Stomach (tissue), 9 donors: Measurements from ENCODE around the gene CAPN3. TPM values are rescaled to one million over a fixed set of nuclear protein-coding genes. Genes with fewer than 3 reads are reported as not detected.
A peak's percentile ranks its signal among the peaks of the same experiment; 100 is the strongest.

Experiments used
- DNase-seq, 2 donors: peaks; one replicate each; pipeline versions ENCODE4 v3.0.0 to v3.0.0-alpha.2; 2013 to 2019
- H3K27ac ChIP-seq, 5 donors: fragments of 200-600 bp in 4 of 5; sonication (generic) in 4 of 5; one replicate each; pipeline ENCODE4 v1.5.1; 2013 to 2019; ENCODE audit warnings: mild to moderate bottlenecking in 1 of 5, moderate library complexity in 1 of 5
- H3K27me3 ChIP-seq, 3 donors: fragments of 200-600 bp; sonication (generic); one replicate each; pipeline ENCODE4 v1.5.1; 2017 to 2019; ENCODE audit warnings: mixed run types in 1 of 3
- H3K36me3 ChIP-seq, 4 donors: fragments of 200-600 bp; sonication (generic); 1 replicate in 3 of 4; 2 replicates in 1 of 4; pipeline ENCODE4 v1.5.1; 2016 to 2019
- H3K4me1 ChIP-seq, 4 donors: fragments of 200-600 bp; sonication (generic); one replicate each; pipeline ENCODE4 v1.5.1; 2016 to 2019
- H3K4me3 ChIP-seq, 4 donors: fragments of 200-600 bp; sonication (generic) in 3 of 4; one replicate each; pipeline ENCODE4 v1.5.1; 2016 to 2019; ENCODE audit warnings: mild to moderate bottlenecking in 1 of 4
- H3K9me3 ChIP-seq, 4 donors: fragments of 200-600 bp; sonication (generic); one replicate each; pipeline ENCODE4 v1.5.1; 2016 to 2019
- CTCF ChIP-seq, 7 experiments: fragments of 450-650 bp in 4 of 7; fragments of 200-600 bp in 3 of 7; sonication (generic) in 3 of 7; IDR thresholded peaks; one replicate each; pipeline ENCODE4 v1.5.1; 2016 to 2019; ENCODE audit warnings: antibody characterized with exemption in 7 of 7, control low read depth in 2 of 7, mild to moderate bottlenecking in 1 of 7
- EP300 ChIP-seq: sonication (generic); formaldehyde crosslinking; IDR thresholded peaks from one replicate; pipeline ENCODE4 v1.6.1; 2017; ENCODE audit warnings: antibody characterized with exemption
- POLR2A ChIP-seq, 4 donors: fragments of 450-650 bp; IDR thresholded peaks; one replicate each; pipeline ENCODE4 v1.6.1; 2016; ENCODE audit warnings: antibody characterized with exemption in 4 of 4, control low read depth in 2 of 4, mild to moderate bottlenecking in 1 of 4, moderate library complexity in 1 of 4
- POLR2AphosphoS5 ChIP-seq, 3 donors: sonication (generic); formaldehyde crosslinking; IDR thresholded peaks; one replicate each; pipeline ENCODE4 v1.6.1; 2016; ENCODE audit warnings: antibody characterized with exemption in 3 of 3
- WGBS, 5 donors: extraction: QIAGEN DNeasy Blood & Tissue Kit in 3 of 5; methylation state at CpG; one replicate each; pipeline versions ENCODE4 v1.1.5 to v1.1.7; 2013 to 2018; 5-methylcytosine and 5-hydroxymethylcytosine counted together
- intact Hi-C: fragments of 100-400 bp; cut with DNase I; formaldehyde crosslinking; loops from one replicate; pipeline ENCODE4 v1.15.1; 2023; ENCODE audit warnings: low total_unique reads
- polyA plus RNA-seq, 3 donors: library from polyadenylated mRNA; stranded (reverse); fragments of 200-250 nt; gene quantifications; one replicate each; pipeline ENCODE4 v1.2.3, GENCODE V29; 2013
- total RNA-seq, 5 donors: library from RNA; depleted of rRNA; stranded (reverse); fragments of >200 nt; gene quantifications; one replicate each; pipeline versions ENCODE4 v1.1.0 to v1.2.3, GENCODE V29; 2014 to 2016
- donor health status: healthy with polysubstance abuse.
- donor health status: Bipolar disorder and iron deficiency.
- donor health status: healthy.

The CAPN3 gene
- total and polyA plus RNA-seq, 8 donors = 0.29 to 244 (median 10.9) TPM

GRCh38 chr15:42367041-42367440 is 7.7 kb downstream of the CAPN3 start:
- WGBS, 5 donors = 66 to 85% (median 76%) methylated on average over 5 of the region's 5 CpGs
- H3K27me3 ChIP-seq = no peaks in the 10 kb centered on the region

GRCh38 chr15:42368096-42368495 is 8.8 kb downstream of the CAPN3 start:
- Histone ChIP-seq H3K36me3 (no peaks in the 10 kb centered on the region), H3K4me1 (no peaks in the 10 kb centered on the region), H3K27me3 (no peaks in the 10 kb centered on the region), H3K4me3 (no peak overlapping the region), H3K9me3 (no peaks in the 10 kb centered on the region), H3K27ac (no peak overlapping the region)
- TF ChIP-seq POLR2AphosphoS5 (IDR thresholded peaks at IDR 0.05) (no peak), EP300 (no peak), CTCF (IDR thresholded peaks at IDR 0.05) (no peak), POLR2A (IDR thresholded peaks at IDR 0.05) (no peak)
- intact Hi-C loops = no loop called here
- 75 to 88% (median 84%) methylated on average over 3 of the region's 3 CpGs for WGBS, 5 donors
- DNase-seq = no peak

More at GRCh38 chr15:42367041-42367440, 7.7 kb downstream of the CAPN3 start:
- DNase-seq = peak in 1 of 2 donors; percentile 11
- no peak overlapping the region for H3K27ac ChIP-seq
- H3K9me3 ChIP-seq = no peaks in the 10 kb centered on the region
- no peaks in the 10 kb centered on the region for H3K36me3 ChIP-seq
- H3K4me3 ChIP-seq = no peak overlapping the region
- intact Hi-C loops = no loop called here
- no peaks in the 10 kb centered on the region for H3K4me1 ChIP-seq
- TF ChIP-seq EP300 (no peak), POLR2AphosphoS5 (IDR thresholded peaks at IDR 0.05) (no peak), CTCF (IDR thresholded peaks at IDR 0.05) (no peak), POLR2A (IDR thresholded peaks at IDR 0.05) (no peak)

- no peak overlapping the region for H3K4me3 ChIP-seq
- no peaks in the 10 kb centered on the region for H3K36me3 ChIP-seq
- H3K4me1 ChIP-seq = no peaks in the 10 kb centered on the region
- TF ChIP-seq EP300 = no peak
- no peak for TF ChIP-seq CTCF (IDR thresholded peaks at IDR 0.05)
- TF ChIP-seq POLR2A (IDR thresholded peaks at IDR 0.05) = no peak
- no peak for TF ChIP-seq POLR2AphosphoS5 (IDR thresholded peaks at IDR 0.05)
- intact Hi-C loops = no loop called here
- H3K27ac ChIP-seq = no peak overlapping the region
- H3K27me3 ChIP-seq = no peaks in the 10 kb centered on the region
- no peaks in the 10 kb centered on the region for H3K9me3 ChIP-seq
- 68 to 82% (median 73%) methylated on average over 2 of the region's 2 CpGs for WGBS, 5 donors
- no peak for DNase-seq
These were observed 11.8 kb downstream of the CAPN3 start for GRCh38 chr15:42371096-42371495.

GRCh38 chr15:42373274-42373673 is 14.0 kb downstream of the CAPN3 start:
- Histone ChIP-seq H3K36me3 (no peaks in the 10 kb centered on the region), H3K27ac (no peak overlapping the region), H3K9me3 (peaks cover 0 to 10% (median 4%) of the 10 kb centered on the region in 4 donors), H3K4me3 (no peak overlapping the region), H3K27me3 (no peaks in the 10 kb centered on the region), H3K4me1 (no peaks in the 10 kb centered on the region)
- 75 to 100% (median 98%) methylated on average over 1 of the region's 1 CpG for WGBS, 5 donors
- TF ChIP-seq CTCF (IDR thresholded peaks at IDR 0.05) = no peak
- no peak for TF ChIP-seq EP300
- no peak for TF ChIP-seq POLR2A (IDR thresholded peaks at IDR 0.05)
- TF ChIP-seq POLR2AphosphoS5 (IDR thresholded peaks at IDR 0.05) = no peak
- DNase-seq = no peak
- intact Hi-C loops = no loop called here
